Measurements from ENCODE around the gene ARHGEF17.

- TF ChIP-seq, protein P1, sequence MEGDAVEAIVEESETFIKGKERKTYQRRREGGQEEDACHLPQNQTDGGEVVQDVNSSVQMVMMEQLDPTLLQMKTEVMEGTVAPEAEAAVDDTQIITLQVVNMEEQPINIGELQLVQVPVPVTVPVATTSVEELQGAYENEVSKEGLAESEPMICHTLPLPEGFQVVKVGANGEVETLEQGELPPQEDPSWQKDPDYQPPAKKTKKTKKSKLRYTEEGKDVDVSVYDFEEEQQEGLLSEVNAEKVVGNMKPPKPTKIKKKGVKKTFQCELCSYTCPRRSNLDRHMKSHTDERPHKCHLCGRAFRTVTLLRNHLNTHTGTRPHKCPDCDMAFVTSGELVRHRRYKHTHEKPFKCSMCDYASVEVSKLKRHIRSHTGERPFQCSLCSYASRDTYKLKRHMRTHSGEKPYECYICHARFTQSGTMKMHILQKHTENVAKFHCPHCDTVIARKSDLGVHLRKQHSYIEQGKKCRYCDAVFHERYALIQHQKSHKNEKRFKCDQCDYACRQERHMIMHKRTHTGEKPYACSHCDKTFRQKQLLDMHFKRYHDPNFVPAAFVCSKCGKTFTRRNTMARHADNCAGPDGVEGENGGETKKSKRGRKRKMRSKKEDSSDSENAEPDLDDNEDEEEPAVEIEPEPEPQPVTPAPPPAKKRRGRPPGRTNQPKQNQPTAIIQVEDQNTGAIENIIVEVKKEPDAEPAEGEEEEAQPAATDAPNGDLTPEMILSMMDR (IDR thresholded peaks at IDR 0.05; ENCODE audit: poor library complexity): peak; percentile 98
- TF ChIP-seq EZH2phosphoT487 (IDR thresholded peaks at IDR 0.05; ENCODE audit: low read depth, severe bottlenecking, unreplicated experiment): no peak
Measured at GRCh38 chr11:73307323-73308002, 613 bp upstream of the ARHGEF17 start.
